Stimulated activated CD8-positive, alpha-beta memory T cell treated with anti-CD3 and anti-CD28 coated beads, Interleukin-15, amount 100 ng/mL, for 48 hours (primary cell): ENCODE results near the gene TCF7L2.

ENCODE experiments used
- DNase-seq, 2 donors: peaks; one replicate each; pipeline ENCODE4 v3.0.0-alpha.2; 2020; ENCODE audit warnings: low read depth in 2 of 2

TCF7L2 gene

DNA sequence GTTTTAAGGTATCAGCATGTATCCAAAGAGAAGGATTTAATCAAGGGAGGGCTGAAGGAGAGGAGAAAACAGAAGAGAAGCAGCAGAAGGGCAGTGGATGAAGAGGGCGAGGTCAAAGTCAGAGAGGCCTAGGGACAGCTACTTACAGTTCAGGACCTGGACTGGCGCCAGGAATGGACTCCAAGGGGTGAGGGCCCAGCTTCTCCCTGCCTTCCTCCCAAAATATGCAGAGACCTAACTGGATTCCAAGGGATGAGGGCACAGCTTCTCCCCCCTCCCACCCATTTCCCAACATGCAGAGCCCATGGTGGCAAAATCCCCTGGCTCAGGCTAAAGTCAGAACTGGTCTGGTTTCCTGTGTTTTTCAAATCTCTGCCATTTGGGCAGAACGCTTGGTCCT is 3.4 kb upstream of the TCF7L2 start:
- DNase-seq = no peak

DNA sequence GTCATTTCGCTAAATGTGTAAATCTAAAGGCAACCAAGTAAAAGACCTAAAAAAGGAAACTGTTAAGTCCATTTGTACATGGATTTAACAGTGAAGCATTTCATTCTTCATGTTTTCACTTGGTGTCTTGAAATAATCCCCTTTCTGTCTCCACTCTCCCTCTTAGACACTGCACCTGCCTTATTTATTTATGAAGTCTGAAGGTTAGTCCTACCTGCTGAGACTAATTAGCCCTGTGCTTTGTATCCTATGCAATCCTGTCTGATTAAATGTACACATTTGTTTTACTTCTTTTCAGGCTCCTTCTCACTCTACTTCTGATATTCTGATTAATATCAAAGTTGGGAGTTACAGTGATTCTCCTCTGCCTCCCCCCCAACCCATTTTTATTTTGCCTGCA is 1.9 kb upstream of the TCF7L2 start:
- DNase-seq = no peak

DNA sequence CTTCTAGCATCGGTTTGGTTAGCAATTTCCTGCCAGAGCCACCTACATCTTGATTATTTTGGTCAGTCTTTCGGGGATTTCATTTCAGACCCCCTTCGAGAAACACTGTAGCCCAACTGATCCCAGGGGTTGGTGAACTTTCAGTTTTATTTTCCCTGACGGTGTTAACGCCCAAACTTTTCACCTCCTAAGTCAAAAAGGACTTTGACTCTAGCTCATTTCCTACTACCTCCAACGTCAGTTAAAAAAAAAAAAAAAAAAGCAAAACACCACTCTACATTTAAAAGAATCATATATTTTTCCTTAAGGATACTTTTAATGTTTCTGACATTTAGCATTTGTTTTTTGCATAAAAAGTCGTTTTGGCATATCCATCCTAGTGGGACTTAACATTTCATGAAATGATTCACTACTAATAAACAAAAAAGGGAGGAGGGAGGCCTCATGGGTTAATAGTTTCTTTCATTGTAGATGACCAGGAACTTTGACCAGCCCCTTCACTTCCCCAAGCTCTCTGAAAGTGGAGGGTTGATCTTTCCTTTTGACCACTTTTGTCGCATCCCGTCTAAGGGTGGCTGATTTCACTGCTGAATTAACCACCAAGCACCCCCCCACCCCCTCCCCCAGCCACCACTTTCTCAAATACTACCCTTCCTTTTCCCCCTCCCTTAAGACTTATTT is 764 bp upstream of the TCF7L2 start:
- DNase-seq = no peak

DNA sequence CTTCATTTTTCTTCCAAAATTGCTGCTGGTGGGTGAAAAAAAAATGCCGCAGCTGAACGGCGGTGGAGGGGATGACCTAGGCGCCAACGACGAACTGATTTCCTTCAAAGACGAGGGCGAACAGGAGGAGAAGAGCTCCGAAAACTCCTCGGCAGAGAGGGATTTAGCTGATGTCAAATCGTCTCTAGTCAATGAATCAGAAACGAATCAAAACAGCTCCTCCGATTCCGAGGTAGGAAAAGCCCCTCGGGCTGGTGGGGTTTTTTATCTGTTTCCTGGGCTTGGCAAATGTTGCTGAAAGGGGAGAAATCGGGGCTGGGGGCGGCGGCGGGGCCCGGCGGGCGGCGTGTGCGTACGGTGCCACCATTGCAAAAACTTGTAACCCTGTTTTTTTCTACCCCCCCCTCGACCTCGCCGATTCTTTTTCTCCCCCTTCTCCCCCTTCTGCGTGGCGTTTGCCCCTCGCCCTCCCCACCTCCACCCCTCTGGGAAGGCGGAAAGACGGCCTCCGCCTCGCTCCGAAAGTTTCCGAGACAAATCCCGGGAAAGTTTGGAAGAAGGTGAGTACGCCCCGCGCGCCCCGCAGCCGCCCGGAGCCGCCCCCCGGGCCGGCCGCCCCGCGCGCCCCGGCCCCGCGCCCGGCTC is 789 bp downstream of the TCF7L2 start:
- no peak for DNase-seq

DNA sequence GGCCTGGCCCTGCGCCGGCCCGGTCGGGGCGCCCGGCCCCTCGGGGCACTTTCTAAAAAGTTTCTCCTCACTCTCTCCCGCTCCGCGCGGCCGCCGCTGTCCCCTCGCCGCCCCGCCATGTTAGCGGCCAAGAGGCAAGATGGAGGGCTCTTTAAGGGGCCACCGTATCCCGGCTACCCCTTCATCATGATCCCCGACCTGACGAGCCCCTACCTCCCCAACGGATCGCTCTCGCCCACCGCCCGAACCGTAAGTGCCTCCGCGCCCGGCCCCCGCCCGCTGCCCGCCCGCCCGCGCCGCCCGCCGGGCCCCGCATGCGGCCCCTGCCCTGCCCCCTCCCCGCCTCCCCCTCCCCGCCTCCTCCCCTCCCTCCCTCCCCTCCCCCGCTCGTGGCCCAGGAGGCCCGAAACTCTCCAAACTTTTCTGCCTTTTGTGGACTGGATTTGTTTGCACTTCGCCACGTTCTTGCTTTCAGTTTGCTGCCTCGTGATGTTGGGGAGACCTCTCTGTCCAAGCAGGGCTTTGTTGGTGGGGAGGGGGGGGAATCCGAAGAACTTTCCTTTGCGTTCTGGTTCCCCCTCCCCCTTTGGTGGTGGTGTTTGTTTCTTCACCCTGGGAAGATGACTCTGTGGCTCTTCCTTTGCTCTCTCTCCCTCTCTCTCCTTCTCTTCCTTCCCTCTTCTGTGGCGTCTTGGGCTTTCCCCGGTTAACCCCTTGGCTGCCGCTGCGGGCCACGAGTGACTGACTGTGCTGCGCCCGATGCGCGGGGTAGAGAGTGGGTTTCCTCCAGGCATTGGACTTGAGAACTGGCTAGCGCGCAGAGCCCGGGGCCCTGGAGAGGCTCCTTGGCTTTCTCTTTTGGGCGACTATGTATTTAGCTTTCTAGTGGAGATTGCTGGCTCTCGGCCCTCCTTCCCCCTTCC is 1.6 kb downstream of the TCF7L2 start:
- DNase-seq = no peak

DNA sequence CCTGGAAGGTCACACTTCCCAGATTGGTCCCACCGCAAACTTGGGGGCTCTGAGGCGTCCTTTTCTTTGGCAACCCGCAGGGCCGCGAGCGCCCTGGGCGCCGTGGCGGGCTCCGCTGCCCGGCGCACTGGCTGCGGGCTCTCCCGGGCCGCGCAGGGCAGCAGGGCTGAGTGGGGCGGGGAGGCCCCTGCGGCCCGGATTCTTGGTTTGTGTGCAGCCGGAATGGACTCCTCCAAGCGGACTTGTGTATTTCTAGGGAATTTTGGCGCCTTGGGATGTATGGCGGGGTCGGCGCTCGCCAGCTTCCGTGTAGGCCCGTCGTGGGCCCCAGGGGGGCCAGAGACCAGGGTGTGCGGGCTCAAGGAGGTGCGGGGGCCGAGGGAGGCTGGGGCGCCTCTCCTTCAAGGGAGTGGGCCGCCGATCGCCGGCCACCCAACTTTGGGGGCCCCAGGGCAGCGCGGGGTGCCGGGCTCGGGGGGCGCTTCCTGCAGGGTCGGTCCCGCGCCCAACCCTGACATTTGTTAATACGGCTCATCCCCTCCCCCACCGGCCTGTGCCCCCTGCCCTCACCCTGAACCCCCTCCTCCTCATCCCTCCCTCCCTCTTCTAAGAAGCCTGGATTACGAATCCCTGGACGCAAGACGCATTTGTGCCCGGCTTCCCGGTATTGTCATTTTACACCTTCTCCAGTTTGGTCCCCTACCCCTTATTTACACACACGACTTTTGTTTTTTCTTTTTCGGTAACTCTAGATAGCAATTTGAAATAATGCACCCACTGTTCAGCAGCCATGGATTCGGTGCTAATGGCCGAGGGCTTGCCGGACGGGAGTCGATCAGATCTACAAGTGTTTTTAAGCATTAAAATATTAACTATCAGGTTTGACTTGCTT is 2.5 kb downstream of the TCF7L2 start:
- DNase-seq = no peak

DNA sequence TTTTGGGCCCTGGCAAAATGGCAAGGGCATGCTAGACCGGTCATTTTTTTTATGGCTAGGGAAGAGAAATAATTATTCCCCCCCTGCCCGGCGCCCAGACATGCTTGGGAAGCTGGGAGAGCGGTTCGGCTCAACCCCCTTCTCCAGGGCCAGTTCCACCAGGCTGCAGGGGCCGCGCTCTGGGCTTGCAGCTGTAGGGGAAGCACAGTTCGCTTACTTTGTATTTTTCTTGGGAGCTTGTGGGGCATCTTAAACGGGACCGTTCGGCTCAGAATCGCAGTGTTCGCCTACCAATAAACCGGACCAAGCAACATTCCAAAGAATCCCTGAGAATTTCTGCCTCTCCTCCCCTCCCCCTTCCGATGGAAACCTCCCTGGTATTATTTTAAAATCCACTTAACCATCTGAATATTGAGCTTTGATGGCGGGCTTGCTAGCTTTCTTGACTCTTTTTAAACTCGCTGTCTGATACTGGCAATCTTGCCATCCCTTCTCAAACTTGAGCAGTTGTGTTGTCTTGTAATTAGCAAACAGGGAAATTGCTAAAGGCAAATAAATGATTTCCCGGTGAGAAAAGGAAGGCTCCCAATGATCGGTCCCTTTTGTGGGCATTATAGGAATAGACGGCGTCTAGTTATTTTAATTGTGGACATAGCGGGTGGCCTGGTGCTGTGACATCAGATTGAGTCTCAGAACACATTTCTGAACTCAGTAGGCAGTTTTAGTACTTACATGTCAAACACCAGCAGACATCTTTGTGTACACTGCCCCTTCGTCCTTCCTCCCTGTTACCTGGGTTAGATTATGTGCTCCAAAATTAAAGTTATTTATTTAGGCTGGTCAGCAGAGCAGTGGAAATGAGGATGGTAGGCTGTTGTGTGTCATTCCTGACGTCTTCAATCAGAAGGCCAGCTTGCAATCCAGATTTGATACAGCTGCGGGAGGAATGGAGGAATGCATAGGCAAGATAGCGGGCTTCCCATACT is 3.4 kb downstream of the TCF7L2 start:
- DNase-seq = no peak

DNA sequence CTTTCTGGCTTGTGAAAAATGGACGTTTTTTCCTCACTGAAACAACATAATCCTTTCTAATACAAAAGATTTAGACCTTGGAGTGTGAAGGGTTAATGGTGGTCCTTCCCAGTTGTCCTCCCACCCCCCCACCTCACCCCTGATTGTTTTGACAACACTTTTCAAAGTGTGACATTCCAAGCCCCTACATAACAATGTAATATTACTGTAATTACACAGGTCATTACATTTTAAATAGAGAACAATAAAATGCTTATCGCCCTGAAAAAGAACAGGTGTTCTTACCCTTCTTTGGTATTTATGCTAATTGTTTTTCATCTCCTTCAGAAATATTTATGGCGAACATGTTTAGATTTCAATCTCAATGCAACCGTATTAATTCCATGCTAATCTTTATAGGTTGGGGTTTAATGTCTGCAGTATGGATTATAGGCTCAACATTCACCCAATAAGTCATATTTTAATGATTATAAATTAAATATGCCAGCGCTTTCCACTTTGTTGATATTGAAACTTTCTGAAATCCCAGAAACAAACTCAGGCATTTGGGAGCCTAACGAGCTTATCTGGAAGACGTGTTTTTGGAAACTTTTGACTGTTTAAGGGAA is 5.0 kb downstream of the TCF7L2 start:
- no peak for DNase-seq

DNA sequence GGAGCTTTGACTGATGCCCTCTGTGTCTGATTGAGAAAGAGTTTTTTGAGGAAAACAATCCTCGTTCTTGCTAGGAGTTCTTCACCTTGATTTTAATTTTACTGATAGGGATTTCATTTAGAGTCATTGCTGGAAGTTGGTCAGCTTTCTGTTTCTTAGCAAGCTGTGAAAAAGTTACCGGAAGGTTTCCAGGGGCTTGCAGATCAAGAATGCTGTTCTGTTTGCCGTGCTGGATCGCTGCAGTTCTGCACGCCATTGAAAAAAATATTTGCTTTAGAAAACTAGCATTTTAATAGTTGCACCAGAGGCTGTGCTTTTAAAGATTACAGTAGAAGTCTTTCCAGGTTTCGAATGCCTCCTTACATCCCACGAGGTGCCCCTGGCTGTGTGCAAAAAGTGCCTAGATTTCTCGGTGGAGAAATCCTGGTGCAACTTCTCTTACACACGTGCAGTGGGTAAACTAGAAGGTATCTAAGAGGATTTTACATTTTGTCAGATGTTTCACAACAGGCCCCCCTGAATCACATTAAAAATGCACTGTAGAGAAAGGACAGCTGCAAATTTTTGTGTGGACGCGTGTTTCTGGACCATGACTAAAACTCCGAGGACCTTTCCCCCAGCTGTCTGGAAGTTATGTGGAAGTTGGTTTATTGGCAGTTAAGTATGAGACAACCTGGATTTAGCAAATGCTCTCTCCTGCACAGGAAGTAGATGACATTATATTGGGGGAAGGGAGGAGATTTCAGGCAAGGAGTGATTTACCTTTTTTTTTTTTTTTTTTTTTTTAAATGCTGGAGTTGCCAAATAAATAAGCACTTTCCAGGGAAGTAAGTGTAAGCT is 5.8 kb downstream of the TCF7L2 start:
- DNase-seq = no peak

DNA sequence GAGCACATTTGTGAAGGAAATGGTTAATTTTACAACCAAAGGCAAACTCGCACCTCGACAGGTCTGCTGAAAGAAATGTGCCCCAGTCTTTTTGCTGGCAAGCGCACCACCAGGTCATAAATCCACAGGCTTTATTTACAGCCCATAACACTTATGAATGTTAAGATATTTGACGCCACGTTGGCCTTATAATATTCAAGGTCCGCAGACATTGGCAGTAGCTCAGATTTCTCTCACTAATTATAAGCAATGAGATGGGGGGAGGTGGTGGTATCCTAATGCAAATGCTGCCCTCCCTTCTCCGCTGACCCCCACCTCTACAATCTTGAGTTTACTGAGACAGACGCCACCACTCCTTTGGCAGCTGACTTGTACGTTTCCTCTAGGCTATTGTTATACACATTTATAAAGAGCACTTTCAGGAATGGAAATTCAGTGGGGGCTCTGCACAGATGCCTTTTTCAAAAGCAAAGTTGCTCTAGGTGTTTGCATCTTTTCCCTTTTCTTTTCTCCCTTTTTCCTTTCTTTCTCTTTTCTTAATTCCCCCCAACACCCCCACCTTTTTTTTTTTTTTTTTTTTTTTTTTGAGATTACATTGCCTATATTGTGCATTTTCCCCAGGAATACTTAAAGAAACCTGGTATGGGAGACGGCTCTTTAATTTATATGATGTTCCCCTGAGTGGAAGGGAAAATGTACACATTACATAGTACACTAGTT is 6.7 kb downstream of the TCF7L2 start:
- DNase-seq = no peak

DNA sequence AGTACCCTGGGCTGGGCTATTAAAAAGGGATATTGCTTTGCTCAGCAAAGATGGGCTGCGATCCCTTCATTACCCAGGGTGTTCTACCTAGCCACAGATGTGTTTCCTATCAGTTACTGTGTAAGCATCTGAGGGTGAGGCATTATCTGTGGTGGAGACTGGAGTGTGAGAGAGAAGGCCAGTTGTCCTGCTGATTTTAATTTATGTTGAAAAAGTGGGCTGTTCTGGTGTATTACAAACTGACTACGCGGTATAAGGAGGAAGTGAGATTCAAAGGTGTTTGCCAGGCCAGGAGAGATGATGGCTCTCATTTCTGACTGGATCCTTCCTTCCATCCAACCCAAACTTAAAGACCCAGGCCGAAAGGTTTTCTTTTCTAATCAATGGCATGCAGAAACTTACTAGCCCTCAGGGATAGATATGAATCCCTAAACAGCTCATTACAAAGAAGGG is 7.6 kb downstream of the TCF7L2 start:
- no peak for DNase-seq

DNA sequence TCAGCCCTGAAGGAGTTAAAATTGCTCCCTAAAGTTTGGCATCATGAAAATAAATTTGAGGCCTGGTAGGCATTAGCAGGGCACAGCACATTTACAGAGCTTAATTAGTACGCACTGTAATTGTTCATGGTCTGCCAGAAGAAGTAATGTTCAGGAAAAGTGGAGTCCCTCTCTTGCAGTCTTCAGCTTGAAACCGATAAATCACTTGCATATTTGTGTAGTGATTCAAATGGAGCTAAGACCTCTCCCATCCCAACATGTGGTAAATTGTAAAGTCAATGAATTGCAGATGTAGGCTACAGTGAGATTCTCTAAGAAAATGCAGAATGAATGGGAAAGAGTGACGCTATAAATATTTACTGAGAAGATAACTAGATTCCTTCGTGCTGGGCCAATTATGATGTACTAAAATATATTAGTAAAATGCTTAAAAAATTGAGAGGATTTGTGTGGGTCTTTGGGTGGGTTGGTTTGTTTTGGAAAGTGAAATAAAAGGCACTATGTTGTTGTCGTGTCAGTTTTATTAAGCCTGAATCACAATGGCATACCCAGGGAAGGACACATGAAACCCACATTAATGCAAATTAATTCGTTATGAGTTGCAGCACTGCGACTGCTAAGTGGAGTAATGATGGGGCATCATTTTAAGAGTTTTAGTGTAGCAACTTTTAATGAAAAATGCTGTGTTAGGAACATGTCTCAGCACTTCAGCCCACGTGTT is 8.4 kb downstream of the TCF7L2 start:
- no peak for DNase-seq

DNA sequence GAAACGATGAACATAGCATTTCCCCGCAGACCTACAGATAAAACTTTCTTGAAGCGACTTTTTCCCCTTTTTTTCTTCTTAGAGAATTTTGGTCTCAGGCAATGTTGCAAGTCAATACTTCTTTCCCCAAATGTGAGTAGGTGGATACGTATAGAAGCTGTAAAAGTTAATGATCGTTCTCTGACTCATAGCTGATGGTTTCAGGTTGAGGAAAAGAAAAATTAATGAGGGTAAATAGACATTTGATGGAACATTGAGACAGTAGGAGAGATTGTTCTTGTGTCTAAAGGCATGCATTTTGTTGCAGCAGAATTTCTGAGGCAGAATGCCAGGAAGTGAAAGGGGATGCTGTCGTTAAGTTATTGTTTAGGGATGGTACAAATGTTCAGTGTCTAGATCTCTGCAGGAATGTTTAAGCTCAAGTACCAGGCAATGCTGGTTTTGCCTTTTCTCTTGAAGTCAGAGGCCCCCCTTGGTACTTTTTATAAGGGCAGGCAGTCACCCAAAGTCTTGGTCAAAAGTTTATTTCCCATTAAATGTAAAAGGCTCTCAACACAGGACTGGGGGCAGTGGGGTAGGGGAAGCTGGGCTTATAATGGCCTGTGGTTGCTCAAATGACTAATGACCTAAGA is 9.3 kb downstream of the TCF7L2 start:
- no peak for DNase-seq

DNA sequence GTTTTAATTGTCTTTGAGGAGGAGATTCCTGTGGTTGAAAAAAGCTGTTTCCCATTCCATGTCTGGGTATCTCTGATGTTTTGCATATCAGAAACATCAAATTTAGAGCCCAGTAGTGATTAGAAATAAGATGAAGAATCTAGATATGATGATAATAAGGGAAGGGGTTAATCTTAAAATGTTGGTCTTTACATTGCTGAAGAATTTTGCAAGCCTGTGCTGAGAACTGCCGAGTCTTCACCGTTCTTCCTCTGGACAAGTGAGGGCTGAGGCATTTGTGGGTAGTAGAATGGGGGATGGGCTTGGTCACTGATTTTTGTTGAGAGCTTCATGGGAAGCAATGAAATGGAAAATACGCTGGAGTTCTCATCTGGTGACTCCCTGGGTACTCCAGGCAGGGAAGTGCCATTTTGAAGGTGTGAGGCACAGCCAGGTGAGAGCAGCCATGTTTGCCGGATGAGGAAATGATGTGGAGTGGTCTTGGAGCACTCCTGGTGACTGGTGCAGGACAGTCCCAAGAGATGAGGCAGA is 10.2 kb downstream of the TCF7L2 start:
- DNase-seq = no peak

DNA sequence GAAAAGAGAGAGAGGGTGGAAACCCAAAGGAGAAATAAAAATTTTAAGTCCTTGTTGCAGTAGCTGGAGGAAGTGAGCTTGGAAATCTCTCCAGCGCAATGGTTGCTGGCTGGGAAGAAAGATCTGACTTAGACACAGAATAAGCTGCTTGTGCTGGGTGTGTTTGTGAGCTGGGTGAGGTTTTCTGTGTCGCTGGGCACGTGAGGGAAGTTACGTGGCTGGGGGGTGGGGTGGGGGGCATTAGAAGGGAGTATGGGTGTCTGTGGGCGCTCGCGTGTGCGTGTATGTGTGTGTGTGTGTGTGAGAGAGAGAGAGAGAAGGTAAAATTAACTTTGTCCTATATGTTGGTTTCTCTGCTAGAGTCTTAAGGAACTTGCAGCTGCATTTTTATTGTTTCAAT is 11.6 kb downstream of the TCF7L2 start:
- DNase-seq = no peak

DNA sequence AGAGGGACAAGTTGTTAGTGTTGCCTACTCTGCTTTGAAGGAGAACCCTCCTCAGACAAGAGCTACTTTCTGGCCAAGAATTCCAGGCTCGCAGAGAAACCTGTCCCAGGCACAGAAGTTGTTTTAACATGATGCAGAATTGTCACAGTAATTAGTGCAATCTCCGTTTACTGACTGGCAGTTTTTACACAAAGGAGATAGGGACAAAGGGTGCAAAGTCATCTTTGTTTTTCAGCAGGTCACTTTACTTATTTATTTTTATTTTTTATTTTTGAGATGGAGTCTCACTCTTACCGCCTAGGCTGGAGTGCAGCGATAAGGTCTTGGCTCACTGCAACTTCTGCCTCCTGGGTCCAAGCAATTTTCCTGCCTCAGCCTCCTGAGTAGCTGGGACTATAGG is 12.3 kb downstream of the TCF7L2 start:
- no peak for DNase-seq

DNA sequence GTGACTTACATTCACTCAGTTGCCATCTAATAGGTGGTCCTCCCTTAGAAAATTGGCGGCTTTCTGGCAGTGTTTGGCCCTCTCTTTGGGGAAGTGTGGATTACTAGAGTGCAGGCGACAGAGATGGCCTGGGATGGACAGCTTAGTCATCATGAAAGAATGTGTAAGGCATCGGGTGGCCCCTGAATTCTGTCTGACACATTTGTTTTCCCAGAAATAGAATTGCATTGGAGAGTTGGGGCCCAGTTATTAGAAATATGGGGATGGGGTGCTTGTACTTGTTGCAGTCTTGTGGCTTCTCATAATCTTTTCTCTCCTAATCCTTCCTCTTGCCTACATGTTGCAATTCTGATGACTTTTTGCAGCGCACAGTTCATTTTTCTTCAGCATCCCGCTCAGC is 13.8 kb downstream of the TCF7L2 start:
- DNase-seq = no peak
